Ovary (tissue), 9 donors: ENCODE results near the gene SLC1A2. TPM values are rescaled to one million over a fixed set of nuclear protein-coding genes. Genes with fewer than 3 reads are reported as not detected.

Experiments used
- DNase-seq, 5 donors: peaks; one replicate each; pipeline ENCODE4 v3.0.0-alpha.2; 2019 to 2020
- H3K27ac ChIP-seq, 2 donors: fragments of 200-600 bp; one replicate each; pipeline versions ENCODE4 v1.5.1 to v1.8.0; 2019 to 2022
- H3K27me3 ChIP-seq: fragments of 200-600 bp; one replicate; pipeline ENCODE4 v1.8.0; 2022
- H3K36me3 ChIP-seq: fragments of 200-600 bp; sonication (generic); one replicate; pipeline ENCODE4 v1.5.1; 2019
- H3K4me1 ChIP-seq: one replicate; pipeline ENCODE4 v1.8.1; 2013; ENCODE audit warnings: mild to moderate bottlenecking, moderate library complexity; ENCODE audit not compliant: insufficient read depth
- H3K4me3 ChIP-seq: fragments of 200-600 bp; sonication (generic); one replicate; pipeline ENCODE4 v1.5.1; 2017
- H3K9me3 ChIP-seq, 2 donors: fragments of 200-600 bp in 1 of 2; sonication (generic) in 1 of 2; one replicate each; pipeline versions ENCODE4 v1.5.1 to v1.8.1; 2013 to 2019; ENCODE audit warnings: mild to moderate bottlenecking in 1 of 2, moderate library complexity in 1 of 2
- EP300 ChIP-seq: sonication (generic); formaldehyde crosslinking; IDR thresholded peaks from one replicate; pipeline ENCODE4 v1.6.1; 2017; ENCODE audit warnings: antibody characterized with exemption
- POLR2A ChIP-seq: fragments of 450-650 bp; IDR thresholded peaks from one replicate; pipeline ENCODE4 v1.6.1; 2017; ENCODE audit warnings: antibody characterized with exemption, mild to moderate bottlenecking, moderate library complexity
- WGBS, 3 donors: extraction: QIAGEN DNeasy Blood & Tissue Kit in 1 of 3; methylation state at CpG; one replicate each; pipeline versions ENCODE4 v1.1.5 to v1.1.7; 2013 to 2017; 5-methylcytosine and 5-hydroxymethylcytosine counted together
- intact Hi-C, 4 donors: fragments of 100-400 bp; cut with DNase I; formaldehyde crosslinking; loops; one replicate each; pipeline versions ENCODE4 v1.11.0 to v1.15.1; 2022 to 2023
- polyA plus RNA-seq, 2 donors: library from polyadenylated mRNA; stranded (reverse); fragments of 200-250 nt in 1 of 2; fragments of 350-450 nt in 1 of 2; fragmentation: Illumina TruSeq in 1 of 2; extraction: RNeasy Lipid Tissue Mini Kit (QIAGEN cat#74804) in 1 of 2; gene quantifications; one replicate each; pipeline ENCODE4 v1.2.3, GENCODE V29; 2013 to 2014
- total RNA-seq, 7 donors: library from RNA; depleted of rRNA in 2 of 7; stranded (reverse); fragments of >200 nt in 2 of 7; fragmentation: NEBNext Ultra II Directional in 3 of 7; extraction: Animal tissue kit (Norgen Biotek cat#: 25700) in 3 of 7; gene quantifications; one replicate each; pipeline versions ENCODE4 v1.1.0 to v1.2.4, GENCODE V29; 2016 to 2023
- TF ChIP-seq, protein P1 (sequence below), 3 donors: fragments of 450-650 bp in 2 of 3; fragments of 200-600 bp in 1 of 3; IDR thresholded peaks; one replicate each; pipeline versions ENCODE4 v1.5.1 to v1.8.0; 2016 to 2022; ENCODE audit warnings: antibody characterized with exemption in 3 of 3, mild to moderate bottlenecking in 1 of 3
- donor health status: DM: no; HTN: no; CAD: no; lungs with moderate emphysema.
- donor health status: DM: no; HTN: no; CAD: no.
- donor health status: Bipolar disorder and iron deficiency.
- donor health status: DM: yes; HTN: yes; CAD: no.
- donor health status: DM: no; HTN: no; CAD: no.
- donor health status: DM: yes; HTN: yes; CAD: no.

Gene SLC1A2
- total and polyA plus RNA-seq, 9 donors = 0.02 to 0.80 (median 0.15) TPM

DNA sequence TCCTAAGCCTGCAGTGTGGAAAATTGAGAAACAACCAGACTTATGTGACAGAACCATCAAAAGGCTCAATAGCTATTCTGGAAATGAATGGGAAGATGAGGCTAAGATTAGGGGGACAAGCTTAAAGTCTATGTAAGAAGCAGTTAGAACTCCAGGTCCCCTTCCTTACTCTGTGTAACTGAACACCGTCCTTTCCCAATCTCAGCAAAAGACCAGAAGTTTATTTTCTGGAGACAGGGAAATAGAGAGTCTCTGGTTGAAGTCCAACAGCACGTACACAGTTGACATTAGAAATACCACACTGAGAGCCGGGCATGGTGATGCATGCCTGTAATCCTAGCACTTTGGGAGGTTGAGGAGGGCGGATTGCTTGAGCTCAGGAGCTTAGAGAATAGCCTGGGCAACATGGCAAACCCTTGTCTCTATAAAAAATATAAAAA lies 186.4 kb downstream of the SLC1A2 start:
- H3K27me3 ChIP-seq = no peaks in the 10 kb centered on the region
- no peak overlapping the region for H3K4me3 ChIP-seq
- H3K36me3 ChIP-seq = no peaks in the 10 kb centered on the region
- H3K9me3 ChIP-seq = no peaks in the 10 kb centered on the region
- DNase-seq = no peak
- TF ChIP-seq POLR2A (no peak), EP300 (no peak)
- TF ChIP-seq, protein P1, sequence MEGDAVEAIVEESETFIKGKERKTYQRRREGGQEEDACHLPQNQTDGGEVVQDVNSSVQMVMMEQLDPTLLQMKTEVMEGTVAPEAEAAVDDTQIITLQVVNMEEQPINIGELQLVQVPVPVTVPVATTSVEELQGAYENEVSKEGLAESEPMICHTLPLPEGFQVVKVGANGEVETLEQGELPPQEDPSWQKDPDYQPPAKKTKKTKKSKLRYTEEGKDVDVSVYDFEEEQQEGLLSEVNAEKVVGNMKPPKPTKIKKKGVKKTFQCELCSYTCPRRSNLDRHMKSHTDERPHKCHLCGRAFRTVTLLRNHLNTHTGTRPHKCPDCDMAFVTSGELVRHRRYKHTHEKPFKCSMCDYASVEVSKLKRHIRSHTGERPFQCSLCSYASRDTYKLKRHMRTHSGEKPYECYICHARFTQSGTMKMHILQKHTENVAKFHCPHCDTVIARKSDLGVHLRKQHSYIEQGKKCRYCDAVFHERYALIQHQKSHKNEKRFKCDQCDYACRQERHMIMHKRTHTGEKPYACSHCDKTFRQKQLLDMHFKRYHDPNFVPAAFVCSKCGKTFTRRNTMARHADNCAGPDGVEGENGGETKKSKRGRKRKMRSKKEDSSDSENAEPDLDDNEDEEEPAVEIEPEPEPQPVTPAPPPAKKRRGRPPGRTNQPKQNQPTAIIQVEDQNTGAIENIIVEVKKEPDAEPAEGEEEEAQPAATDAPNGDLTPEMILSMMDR (IDR thresholded peaks at IDR 0.05) = no peak
- intact Hi-C loops = no loop called here
- H3K4me1 ChIP-seq = no peaks in the 10 kb centered on the region
- WGBS, 3 donors = 90 to 93% (median 90%) methylated on average over 4 of the region's 4 CpGs
- no peak overlapping the region for H3K27ac ChIP-seq

GRCh38 chr11:35231076-35231860 lies 188.1 kb downstream of the SLC1A2 start:
- intact Hi-C loops = no loop called here
- H3K4me3 ChIP-seq = no peak overlapping the region
- no peaks in the 10 kb centered on the region for H3K4me1 ChIP-seq
- TF ChIP-seq POLR2A (no peak), EP300 (no peak)
- TF ChIP-seq, protein P1 (IDR thresholded peaks at IDR 0.05) = no peak
- no peaks in the 10 kb centered on the region for H3K9me3 ChIP-seq
- H3K27ac ChIP-seq = no peak overlapping the region
- no peaks in the 10 kb centered on the region for H3K27me3 ChIP-seq
- no peaks in the 10 kb centered on the region for H3K36me3 ChIP-seq
- no peak for DNase-seq
- WGBS, 3 donors = 81 to 83% (median 82%) methylated on average over 5 of the region's 5 CpGs

DNA sequence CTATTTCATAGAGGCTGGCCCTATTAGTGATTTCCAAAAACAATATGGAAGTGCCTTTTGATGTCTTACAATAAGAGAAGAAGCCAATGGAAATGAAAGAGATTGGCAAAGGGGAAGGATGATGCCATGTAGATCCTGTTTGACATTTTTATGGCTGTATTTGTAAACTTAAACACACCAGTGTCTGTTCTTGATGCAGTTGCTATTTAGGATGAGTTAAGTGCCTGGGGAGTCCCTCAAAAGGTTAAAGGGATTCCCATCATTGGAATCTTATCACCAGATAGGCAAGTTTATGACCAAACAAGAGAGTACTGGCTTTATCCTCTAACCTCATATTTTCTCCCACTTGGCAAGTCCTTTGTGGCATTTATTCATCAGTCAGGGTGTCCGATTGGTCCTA lies 189.0 kb downstream of the SLC1A2 start:
- H3K4me1 ChIP-seq = no peaks in the 10 kb centered on the region
- TF ChIP-seq, protein P1 (IDR thresholded peaks at IDR 0.05) = no peak
- TF ChIP-seq POLR2A = no peak
- no peak for TF ChIP-seq EP300
- intact Hi-C loops = no loop called here
- no peak for DNase-seq
- H3K36me3 ChIP-seq = no peaks in the 10 kb centered on the region
- no peak overlapping the region for H3K4me3 ChIP-seq
- no peak overlapping the region for H3K27ac ChIP-seq
- no peaks in the 10 kb centered on the region for H3K9me3 ChIP-seq
- no peaks in the 10 kb centered on the region for H3K27me3 ChIP-seq
- WGBS, 3 donors = 92 to 98% (median 97%) methylated on average over 1 of the region's 1 CpG

- WGBS, 3 donors = 75 to 83% (median 82%) methylated on average over 3 of the region's 3 CpGs
- H3K27ac ChIP-seq = no peak overlapping the region
- no peak overlapping the region for H3K4me3 ChIP-seq
- no peaks in the 10 kb centered on the region for H3K4me1 ChIP-seq
- no peak for DNase-seq
- intact Hi-C loops = no loop called here
- H3K36me3 ChIP-seq = no peaks in the 10 kb centered on the region
- H3K27me3 ChIP-seq = no peaks in the 10 kb centered on the region
- TF ChIP-seq, protein P1 (IDR thresholded peaks at IDR 0.05) = no peak
- TF ChIP-seq POLR2A = no peak
- no peak for TF ChIP-seq EP300
- no peaks in the 10 kb centered on the region for H3K9me3 ChIP-seq
Measured at GRCh38 chr11:35228328-35228725, 191.0 kb downstream of the SLC1A2 start.
